CD14-positive monocyte (primary cell): Measurements from ENCODE around the gene AP3D1. TPM values are rescaled to one million over a fixed set of nuclear protein-coding genes. Genes with fewer than 3 reads are reported as not detected.
"Not testable (repeated sequence)": the region's sequence is repeated elsewhere in the genome, so short reads cannot be mapped to it uniquely, and the experiment has no call there.

Source experiments
- DNase-seq, 3 donors: peaks; one replicate each; pipeline ENCODE4 v3.0.0-alpha.2; 2011 to 2022
- H2AFZ ChIP-seq: 2 replicates; pipeline ENCODE4 v1.6.0; 2012; ENCODE audit warnings: mild to moderate bottlenecking, low read depth, low read length, inconsistent platforms; ENCODE audit not compliant: insufficient read depth, poor library complexity, severe bottlenecking
- H3K27ac ChIP-seq, 2 donors: 1 replicate in 1 of 2; 2 replicates in 1 of 2; pipeline ENCODE4 v1.5.1; 2012 to 2013; ENCODE audit warnings: low read length in 2 of 2, control low read depth in 1 of 2, inconsistent platforms in 1 of 2, low read depth in 1 of 2, mild to moderate bottlenecking in 1 of 2
- H3K27me3 ChIP-seq, 2 donors: one replicate each; pipeline versions ENCODE4 v1.6.0 to v1.6.1; 2011 to 2013; ENCODE audit warnings: low read length in 2 of 2; ENCODE audit not compliant: control insufficient read depth in 2 of 2, insufficient read depth in 2 of 2
- H3K36me3 ChIP-seq, 2 donors: replicated peaks in 1 of 2; 1 replicate in 1 of 2; 2 replicates in 1 of 2; pipeline versions ENCODE4 v1.5.1 to v1.6.1; 2012 to 2013; ENCODE audit warnings: low read length in 2 of 2, control low read depth in 1 of 2, inconsistent platforms in 1 of 2, mild to moderate bottlenecking in 1 of 2; ENCODE audit not compliant: insufficient read depth in 2 of 2, control insufficient read depth in 1 of 2
- H3K4me1 ChIP-seq, 2 donors: 1 replicate in 1 of 2; 2 replicates in 1 of 2; pipeline versions ENCODE4 v1.5.1 to v1.6.1; 2012 to 2013; ENCODE audit warnings: low read length in 2 of 2, control low read depth in 1 of 2, inconsistent platforms in 1 of 2, mild to moderate bottlenecking in 1 of 2, moderate library complexity in 1 of 2; ENCODE audit not compliant: insufficient read depth in 2 of 2, control insufficient read depth in 1 of 2
- H3K4me2 ChIP-seq: replicated peaks from 2 replicates; pipeline ENCODE3; 2012; ENCODE audit warnings: low read length, moderate library complexity, mild to moderate bottlenecking; ENCODE audit not compliant: poor library complexity, severe bottlenecking; ENCODE audit errors: extremely low read depth
- H3K4me3 ChIP-seq, 3 experiments: fragments of 200-600 bp in 1 of 3; sonication (generic) in 1 of 3; replicated peaks in 1 of 3; 1 replicate in 2 of 3; 2 replicates in 1 of 3; pipeline ENCODE4 v1.5.1; 2011 to 2013; ENCODE audit warnings: low read length in 3 of 3, mild to moderate bottlenecking in 3 of 3, control low read depth in 2 of 3, low read depth in 2 of 3, inconsistent platforms in 1 of 3, moderate library complexity in 1 of 3
- H3K79me2 ChIP-seq: 2 replicates; pipeline ENCODE4 v1.6.0; 2012; ENCODE audit warnings: mild to moderate bottlenecking, control low read depth, inconsistent platforms, low read length, moderate library complexity; ENCODE audit not compliant: insufficient read depth
- H3K9ac ChIP-seq: 2 replicates; pipeline ENCODE4 v1.6.0; 2017; ENCODE audit warnings: low read length, mild to moderate bottlenecking; ENCODE audit not compliant: insufficient read depth, poor library complexity, severe bottlenecking
- H3K9me3 ChIP-seq, 2 donors: replicated peaks in 1 of 2; 1 replicate in 1 of 2; 2 replicates in 1 of 2; pipeline versions ENCODE4 v1.5.1 to v1.6.1; 2012 to 2013; ENCODE audit warnings: low read length in 2 of 2, control low read depth in 1 of 2; ENCODE audit not compliant: control insufficient read depth in 1 of 2, insufficient read depth in 1 of 2
- H4K20me1 ChIP-seq: 2 replicates; pipeline ENCODE4 v1.6.0; 2012; ENCODE audit warnings: mild to moderate bottlenecking, low read length, control low read depth, moderate library complexity; ENCODE audit not compliant: insufficient read depth
- H3K27ac Mint-ChIP-seq, 7 donors: one replicate each; pipeline ENCODE4 v1.8.0; 2020; ENCODE audit warnings: mild to moderate bottlenecking in 7 of 7, mixed read lengths in 7 of 7, moderate library complexity in 6 of 7, inconsistent platforms in 2 of 7
- H3K27me3 Mint-ChIP-seq, 3 donors: one replicate each; pipeline ENCODE4 v1.8.0; 2021 to 2022; ENCODE audit warnings: low read depth in 3 of 3, mild to moderate bottlenecking in 3 of 3, mixed read lengths in 3 of 3, moderate library complexity in 3 of 3, inconsistent platforms in 1 of 3
- H3K36me3 Mint-ChIP-seq, 2 donors: one replicate each; pipeline ENCODE4 v1.8.0; 2020; ENCODE audit warnings: mixed read lengths in 2 of 2, inconsistent platforms in 1 of 2, mild to moderate bottlenecking in 1 of 2
- H3K4me1 Mint-ChIP-seq: one replicate; pipeline ENCODE4 v1.8.0; 2020; ENCODE audit warnings: mild to moderate bottlenecking, mixed read lengths
- H3K4me3 Mint-ChIP-seq, 2 donors: one replicate each; pipeline ENCODE4 v1.8.0; 2020; ENCODE audit warnings: mild to moderate bottlenecking in 2 of 2, mixed read lengths in 2 of 2, moderate library complexity in 1 of 2
- H3K9me3 Mint-ChIP-seq, 7 donors: one replicate each; pipeline ENCODE4 v1.8.0; 2020 to 2022; ENCODE audit warnings: mixed read lengths in 7 of 7, mild to moderate bottlenecking in 6 of 7, moderate library complexity in 6 of 7, inconsistent platforms in 2 of 7
- CTCF ChIP-seq: fragments of 200-600 bp; IDR thresholded peaks from one replicate; pipeline ENCODE4 v1.8.0; 2022; ENCODE audit warnings: antibody characterized with exemption, mild to moderate bottlenecking
- WGBS: methylation state at CpG from one replicate; pipeline ENCODE4 v1.1.5; 2013; ENCODE audit warnings: missing lambda C conversion rate; ENCODE audit not compliant: insufficient coverage; 5-methylcytosine and 5-hydroxymethylcytosine counted together
- intact Hi-C, 2 donors: fragments of 100-400 bp; cut with micrococcal nuclease; formaldehyde crosslinking; loops; one replicate each; pipeline versions ENCODE4 v1.15.0 to v1.15.1; 2023
- polyA plus RNA-seq, 3 donors: library from polyadenylated mRNA; depleted of rRNA in 1 of 3; unstranded in 2 of 3; stranded (reverse) in 1 of 3; fragments of 300-500 nt in 2 of 3; fragments of >200 nt in 1 of 3; fragmentation: Illumina TruSeq in 2 of 3; gene quantifications; 1 replicate in 2 of 3; 2 replicates in 1 of 3; pipeline ENCODE4 v1.2.3, GENCODE V29; 2012 to 2021

AP3D1 gene
- polyA plus RNA-seq, 3 donors: 9.6 to 105 (median 12.4) TPM

DNA sequence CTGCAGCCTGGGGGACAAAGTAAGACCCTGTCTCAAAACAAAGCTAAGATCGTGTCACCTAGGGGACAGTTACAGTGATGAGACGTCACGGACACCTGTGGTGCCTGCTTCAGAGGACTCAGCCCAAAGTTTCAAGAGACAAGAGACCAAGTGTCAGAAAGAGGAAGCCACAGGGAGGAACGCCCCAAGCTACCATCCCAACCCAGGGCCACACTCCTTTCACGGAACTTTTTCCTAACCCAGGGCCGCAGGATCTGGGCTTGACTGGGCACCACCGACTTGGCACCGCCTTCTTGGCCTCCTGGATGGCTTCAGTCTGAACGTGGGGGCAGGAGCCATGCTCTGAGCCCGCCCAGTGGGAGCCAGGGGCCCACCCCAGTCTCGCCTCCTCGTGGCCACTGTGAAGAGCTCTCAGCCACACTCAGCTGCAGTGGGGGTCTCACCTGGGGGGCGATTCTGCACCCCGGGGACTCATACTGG, 63.7 kb downstream of the AP3D1 start:
- no peak overlapping the region for H2AFZ ChIP-seq
- H3K79me2 ChIP-seq: peaks cover 83% of the 10 kb centered on the region
- H3K9ac ChIP-seq: peak overlapping the region; percentile 65
- Mint-ChIP-seq H3K4me1 (peaks cover 75% of the 10 kb centered on the region), H3K36me3 (peaks cover 28 to 42% of the 10 kb centered on the region in 2 donors), H3K27me3 (peaks cover 0 to 3% (median 0%) of the 10 kb centered on the region in 3 donors), H3K9me3 (peaks cover 0 to 3% (median 0%) of the 10 kb centered on the region in 7 donors), H3K27ac (peak overlapping the region; percentile 94 to 100 (median 100)), H3K4me3 (peak overlapping the region; percentile 61 to 65)
- H3K27ac ChIP-seq: peak overlapping the region; percentile 96 to 98
- peak; percentile 40 for TF ChIP-seq CTCF
- no peaks in the 10 kb centered on the region for H3K27me3 ChIP-seq
- intact Hi-C loops: loop anchor here in 1 of 2 donors (2.0 kb wide), 1 partner anchor 13 kb away; no protein-coding TSS in a partner anchor
- H3K4me2 ChIP-seq: peak overlapping the region; percentile 60
- no peaks in the 10 kb centered on the region for H3K9me3 ChIP-seq
- peak; percentile 68 to 80 (median 76) for DNase-seq
- H3K36me3 ChIP-seq: peaks cover 0 to 10% of the 10 kb centered on the region in 2 donors
- peaks cover 25% of the 10 kb centered on the region for H4K20me1 ChIP-seq
- H3K4me3 ChIP-seq: peak overlapping the region in 1 of 3 experiments; percentile 52
- peaks cover 85 to 91% of the 10 kb centered on the region in 2 donors for H3K4me1 ChIP-seq
- 14% methylated on average over 12 of the region's 14 CpGs for WGBS

DNA sequence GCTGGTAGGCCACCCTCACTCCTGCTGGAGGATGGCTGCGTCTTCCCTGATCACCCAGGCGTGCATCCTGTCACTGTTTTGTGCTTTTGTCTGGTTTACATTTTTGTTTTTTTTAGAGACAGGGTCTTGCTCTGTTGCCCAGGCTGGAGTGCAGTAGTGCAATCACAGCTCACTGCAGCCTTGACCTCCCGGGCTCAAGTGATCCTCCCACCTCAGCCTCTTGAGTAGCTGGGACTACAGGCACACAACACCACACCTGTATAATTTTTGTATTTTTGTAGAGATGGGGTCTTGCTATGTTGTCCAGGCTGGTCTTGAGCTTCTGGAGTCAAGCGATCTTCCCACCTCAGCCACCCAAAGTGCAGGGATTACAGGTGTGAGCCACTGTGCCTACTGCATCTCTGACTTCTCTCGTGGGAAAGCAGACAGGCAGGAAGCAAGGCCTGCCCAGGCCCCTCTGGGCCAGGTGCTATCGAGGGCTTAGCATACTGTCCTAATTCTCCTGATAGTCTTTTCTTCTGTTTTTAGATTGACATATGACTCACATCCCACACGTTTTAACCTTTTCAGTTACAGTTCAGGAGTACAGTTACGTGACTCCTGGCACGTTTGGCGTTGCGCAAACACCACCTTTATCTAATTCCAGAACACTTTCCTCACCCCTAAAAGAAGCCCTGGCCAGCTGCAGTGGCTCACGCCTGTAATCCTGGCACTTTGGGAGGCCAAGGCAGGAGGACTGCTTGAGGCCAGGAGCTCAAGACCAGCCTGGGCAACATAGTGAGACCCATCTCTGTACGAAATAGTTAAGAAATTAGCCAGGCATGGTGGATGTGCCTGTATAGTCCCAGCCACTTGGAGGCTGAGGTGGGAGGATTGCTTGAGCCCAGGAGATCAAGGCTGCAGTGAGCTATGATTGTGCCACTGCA, 64.4 kb downstream of the AP3D1 start:
- peaks cover 76% of the 10 kb centered on the region for H3K4me1 Mint-ChIP-seq
- Histone ChIP-seq H3K9ac (peak overlapping the region; percentile 65), H4K20me1 (peaks cover 27% of the 10 kb centered on the region), H3K4me2 (peak overlapping the region; percentile 60), H3K4me3 (peak overlapping the region in 1 of 3 experiments; percentile 52), H3K4me1 (peaks cover 85 to 91% of the 10 kb centered on the region in 2 donors), H3K79me2 (peaks cover 86% of the 10 kb centered on the region), H3K27ac (peak overlapping the region; percentile 96 to 98)
- peak overlapping the region; percentile 94 to 100 (median 100) for H3K27ac Mint-ChIP-seq
- peak; percentile 48 to 78 (median 74) for DNase-seq
- H2AFZ ChIP-seq, intact Hi-C loops, H3K9me3 ChIP-seq, H3K9me3 Mint-ChIP-seq, H3K36me3 ChIP-seq, H3K27me3 ChIP-seq, H3K27me3 Mint-ChIP-seq: not testable (repeated sequence)
- H3K36me3 Mint-ChIP-seq: peaks cover 30 to 48% of the 10 kb centered on the region in 2 donors
- 24% methylated on average over 10 of the region's 13 CpGs for WGBS
- peak overlapping the region; percentile 61 to 65 for H3K4me3 Mint-ChIP-seq
